ENCODE measurements around the gene CNGB1. TPM values are rescaled to one million over a fixed set of nuclear protein-coding genes. Genes with fewer than 3 reads are reported as not detected.

CNGB1 gene
- total and polyA plus RNA-seq, 2 of the 13 experiments (the other 11 are each of a cell fraction or from before 2014, with no cell fraction given) = 0.02 to 0.15 TPM

DNA sequence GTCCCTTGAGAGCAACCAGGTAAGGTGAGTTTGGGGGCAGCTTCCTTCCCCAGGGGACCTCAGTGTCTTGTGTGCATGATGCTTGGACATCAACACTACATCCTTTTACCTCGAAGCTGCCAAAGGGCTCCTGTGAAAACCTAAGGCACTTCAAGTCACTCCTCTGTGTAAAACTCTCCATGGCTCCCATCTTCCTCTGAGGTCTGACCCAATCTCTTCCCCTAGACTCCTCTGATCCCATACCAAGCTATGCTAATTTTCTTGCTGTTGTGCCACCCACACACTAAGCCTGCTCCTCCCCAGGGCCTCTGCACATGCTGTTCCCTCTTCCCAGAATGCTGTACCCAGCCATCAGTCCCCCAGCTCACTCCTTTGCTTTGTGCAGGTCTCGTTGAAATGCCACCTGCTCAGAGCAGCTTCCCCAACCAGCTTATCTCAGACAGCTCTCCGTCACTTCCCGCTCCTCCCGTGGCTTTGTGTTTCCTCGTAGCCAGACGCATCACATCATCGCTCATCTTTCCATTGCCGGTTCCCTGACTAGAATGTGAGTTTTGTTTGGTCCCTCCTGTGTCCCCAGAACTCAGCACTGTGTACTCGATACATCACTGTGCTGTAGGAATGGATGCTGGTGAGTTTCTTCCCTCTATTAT is 78.4 kb downstream of the CNGB1 start (continued):
- TF ChIP-seq, protein P1, sequence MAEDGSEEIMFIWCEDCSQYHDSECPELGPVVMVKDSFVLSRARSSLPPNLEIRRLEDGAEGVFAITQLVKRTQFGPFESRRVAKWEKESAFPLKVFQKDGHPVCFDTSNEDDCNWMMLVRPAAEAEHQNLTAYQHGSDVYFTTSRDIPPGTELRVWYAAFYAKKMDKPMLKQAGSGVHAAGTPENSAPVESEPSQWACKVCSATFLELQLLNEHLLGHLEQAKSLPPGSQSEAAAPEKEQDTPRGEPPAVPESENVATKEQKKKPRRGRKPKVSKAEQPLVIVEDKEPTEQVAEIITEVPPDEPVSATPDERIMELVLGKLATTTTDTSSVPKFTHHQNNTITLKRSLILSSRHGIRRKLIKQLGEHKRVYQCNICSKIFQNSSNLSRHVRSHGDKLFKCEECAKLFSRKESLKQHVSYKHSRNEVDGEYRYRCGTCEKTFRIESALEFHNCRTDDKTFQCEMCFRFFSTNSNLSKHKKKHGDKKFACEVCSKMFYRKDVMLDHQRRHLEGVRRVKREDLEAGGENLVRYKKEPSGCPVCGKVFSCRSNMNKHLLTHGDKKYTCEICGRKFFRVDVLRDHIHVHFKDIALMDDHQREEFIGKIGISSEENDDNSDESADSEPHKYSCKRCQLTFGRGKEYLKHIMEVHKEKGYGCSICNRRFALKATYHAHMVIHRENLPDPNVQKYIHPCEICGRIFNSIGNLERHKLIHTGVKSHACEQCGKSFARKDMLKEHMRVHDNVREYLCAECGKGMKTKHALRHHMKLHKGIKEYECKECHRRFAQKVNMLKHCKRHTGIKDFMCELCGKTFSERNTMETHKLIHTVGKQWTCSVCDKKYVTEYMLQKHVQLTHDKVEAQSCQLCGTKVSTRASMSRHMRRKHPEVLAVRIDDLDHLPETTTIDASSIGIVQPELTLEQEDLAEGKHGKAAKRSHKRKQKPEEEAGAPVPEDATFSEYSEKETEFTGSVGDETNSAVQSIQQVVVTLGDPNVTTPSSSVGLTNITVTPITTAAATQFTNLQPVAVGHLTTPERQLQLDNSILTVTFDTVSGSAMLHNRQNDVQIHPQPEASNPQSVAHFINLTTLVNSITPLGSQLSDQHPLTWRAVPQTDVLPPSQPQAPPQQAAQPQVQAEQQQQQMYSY (CRISPR knock-in tag; IDR thresholded peaks at IDR 0.05) = no peak
- TF ChIP-seq, protein P2, sequence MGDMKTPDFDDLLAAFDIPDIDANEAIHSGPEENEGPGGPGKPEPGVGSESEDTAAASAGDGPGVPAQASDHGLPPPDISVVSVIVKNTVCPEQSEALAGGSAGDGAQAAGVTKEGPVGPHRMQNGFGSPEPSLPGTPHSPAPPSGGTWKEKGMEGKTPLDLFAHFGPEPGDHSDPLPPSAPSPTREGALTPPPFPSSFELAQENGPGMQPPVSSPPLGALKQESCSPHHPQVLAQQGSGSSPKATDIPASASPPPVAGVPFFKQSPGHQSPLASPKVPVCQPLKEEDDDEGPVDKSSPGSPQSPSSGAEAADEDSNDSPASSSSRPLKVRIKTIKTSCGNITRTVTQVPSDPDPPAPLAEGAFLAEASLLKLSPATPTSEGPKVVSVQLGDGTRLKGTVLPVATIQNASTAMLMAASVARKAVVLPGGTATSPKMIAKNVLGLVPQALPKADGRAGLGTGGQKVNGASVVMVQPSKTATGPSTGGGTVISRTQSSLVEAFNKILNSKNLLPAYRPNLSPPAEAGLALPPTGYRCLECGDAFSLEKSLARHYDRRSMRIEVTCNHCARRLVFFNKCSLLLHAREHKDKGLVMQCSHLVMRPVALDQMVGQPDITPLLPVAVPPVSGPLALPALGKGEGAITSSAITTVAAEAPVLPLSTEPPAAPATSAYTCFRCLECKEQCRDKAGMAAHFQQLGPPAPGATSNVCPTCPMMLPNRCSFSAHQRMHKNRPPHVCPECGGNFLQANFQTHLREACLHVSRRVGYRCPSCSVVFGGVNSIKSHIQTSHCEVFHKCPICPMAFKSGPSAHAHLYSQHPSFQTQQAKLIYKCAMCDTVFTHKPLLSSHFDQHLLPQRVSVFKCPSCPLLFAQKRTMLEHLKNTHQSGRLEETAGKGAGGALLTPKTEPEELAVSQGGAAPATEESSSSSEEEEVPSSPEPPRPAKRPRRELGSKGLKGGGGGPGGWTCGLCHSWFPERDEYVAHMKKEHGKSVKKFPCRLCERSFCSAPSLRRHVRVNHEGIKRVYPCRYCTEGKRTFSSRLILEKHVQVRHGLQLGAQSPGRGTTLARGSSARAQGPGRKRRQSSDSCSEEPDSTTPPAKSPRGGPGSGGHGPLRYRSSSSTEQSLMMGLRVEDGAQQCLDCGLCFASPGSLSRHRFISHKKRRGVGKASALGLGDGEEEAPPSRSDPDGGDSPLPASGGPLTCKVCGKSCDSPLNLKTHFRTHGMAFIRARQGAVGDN (CRISPR knock-in tag; IDR thresholded peaks at IDR 0.05) = peak; percentile 88
- no peak for TF ChIP-seq FOXC1 (CRISPR knock-in tag; IDR thresholded peaks at IDR 0.05; ENCODE audit: borderline replicate concordance)
- no peak for TF ChIP-seq TBX3 (IDR thresholded peaks at IDR 0.05; ENCODE audit: borderline replicate concordance)
- no peak for TF ChIP-seq ZNF44 (CRISPR knock-in tag; IDR thresholded peaks at IDR 0.05)
- TF ChIP-seq, protein P3, sequence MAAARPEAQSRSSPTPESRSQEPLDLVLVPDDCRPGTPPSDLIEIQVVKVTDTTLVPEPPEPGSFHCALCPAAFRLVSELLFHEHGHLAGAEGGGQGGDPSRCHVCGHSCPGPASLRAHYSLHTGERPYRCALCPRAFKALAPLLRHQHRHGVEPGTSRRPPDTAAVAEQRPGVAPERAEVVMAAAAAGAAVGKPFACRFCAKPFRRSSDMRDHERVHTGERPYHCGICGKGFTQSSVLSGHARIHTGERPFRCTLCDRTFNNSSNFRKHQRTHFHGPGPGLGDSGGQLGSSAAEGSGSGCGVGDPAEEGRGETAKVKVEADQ (CRISPR knock-in tag; IDR thresholded peaks at IDR 0.05; ENCODE audit: borderline replicate concordance) = peak; percentile 46; the same call in 1 of the 2 replicates
- TF ChIP-seq, protein P4, sequence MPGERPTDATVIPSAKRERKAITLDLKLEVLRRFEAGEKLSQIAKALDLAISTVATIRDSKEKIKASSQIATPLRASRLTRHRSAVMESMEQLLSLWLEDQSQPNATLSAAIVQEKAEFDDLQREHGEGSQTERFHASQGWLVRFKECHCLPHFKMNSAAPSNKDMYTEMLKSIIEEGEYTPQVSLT (CRISPR knock-in tag; IDR thresholded peaks at IDR 0.05; ENCODE audit: borderline replicate concordance, low read depth) = no peak
- TF ChIP-seq ZBTB8A (CRISPR knock-in tag; IDR thresholded peaks at IDR 0.05; ENCODE audit: borderline replicate concordance, low read depth) = 0 out of 2 replicates have a peak, but pooled peaks have one; percentile 16
- TF ChIP-seq, protein P5, sequence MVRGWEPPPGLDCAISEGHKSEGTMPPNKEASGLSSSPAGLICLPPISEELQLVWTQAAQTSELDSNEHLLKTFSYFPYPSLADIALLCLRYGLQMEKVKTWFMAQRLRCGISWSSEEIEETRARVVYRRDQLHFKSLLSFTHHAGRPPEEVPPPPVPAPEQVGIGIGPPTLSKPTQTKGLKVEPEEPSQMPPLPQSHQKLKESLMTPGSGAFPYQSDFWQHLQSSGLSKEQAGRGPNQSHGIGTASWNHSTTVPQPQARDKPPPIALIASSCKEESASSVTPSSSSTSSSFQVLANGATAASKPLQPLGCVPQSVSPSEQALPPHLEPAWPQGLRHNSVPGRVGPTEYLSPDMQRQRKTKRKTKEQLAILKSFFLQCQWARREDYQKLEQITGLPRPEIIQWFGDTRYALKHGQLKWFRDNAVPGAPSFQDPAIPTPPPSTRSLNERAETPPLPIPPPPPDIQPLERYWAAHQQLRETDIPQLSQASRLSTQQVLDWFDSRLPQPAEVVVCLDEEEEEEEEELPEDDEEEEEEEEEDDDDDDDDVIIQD (CRISPR knock-in tag; IDR thresholded peaks at IDR 0.05; ENCODE audit: low read depth) = no peak
- 0 out of 2 replicates have a peak, but pooled peaks have one; percentile 44 for TF ChIP-seq MIER2 (CRISPR knock-in tag; IDR thresholded peaks at IDR 0.05)
- TF ChIP-seq ZNF160 (CRISPR knock-in tag; IDR thresholded peaks at IDR 0.05) = 0 out of 2 replicates have a peak, but pooled peaks have one; percentile 17
- peak; percentile 74 for TF ChIP-seq SAP130 (CRISPR knock-in tag; IDR thresholded peaks at IDR 0.05; ENCODE audit: low read depth)

All from HepG2 (cell line).